ENCODE measurements around the gene UCHL3.

GRCh38 chr13:75635828-75636435, 86.3 kb downstream of the UCHL3 start, which contains the start of gene LMO7:
- no peak for TF ChIP-seq CTCF (IDR thresholded peaks at IDR 0.05; ENCODE audit: extremely low read depth in 1 of 2, insufficient read depth in 1 of 2, low read depth in 1 of 2, low read length in 2 of 2)
- TF ChIP-seq POLR2A (IDR thresholded peaks at IDR 0.05; ENCODE audit: low read depth, low read length) = no peak
- no peak for TF ChIP-seq MAX (IDR thresholded peaks at IDR 0.05; ENCODE audit: insufficient read depth, insufficient read length)
